ENCODE data around the gene CDCA8. TPM values are rescaled to one million over a fixed set of nuclear protein-coding genes. Genes with fewer than 3 reads are reported as not detected.

Gene CDCA8
- total and polyA plus RNA-seq, 2 of the 8 experiments (the other 6 are each of a cell fraction or from before 2014, with no cell fraction given): 43.9 to 46.2 TPM

DNA sequence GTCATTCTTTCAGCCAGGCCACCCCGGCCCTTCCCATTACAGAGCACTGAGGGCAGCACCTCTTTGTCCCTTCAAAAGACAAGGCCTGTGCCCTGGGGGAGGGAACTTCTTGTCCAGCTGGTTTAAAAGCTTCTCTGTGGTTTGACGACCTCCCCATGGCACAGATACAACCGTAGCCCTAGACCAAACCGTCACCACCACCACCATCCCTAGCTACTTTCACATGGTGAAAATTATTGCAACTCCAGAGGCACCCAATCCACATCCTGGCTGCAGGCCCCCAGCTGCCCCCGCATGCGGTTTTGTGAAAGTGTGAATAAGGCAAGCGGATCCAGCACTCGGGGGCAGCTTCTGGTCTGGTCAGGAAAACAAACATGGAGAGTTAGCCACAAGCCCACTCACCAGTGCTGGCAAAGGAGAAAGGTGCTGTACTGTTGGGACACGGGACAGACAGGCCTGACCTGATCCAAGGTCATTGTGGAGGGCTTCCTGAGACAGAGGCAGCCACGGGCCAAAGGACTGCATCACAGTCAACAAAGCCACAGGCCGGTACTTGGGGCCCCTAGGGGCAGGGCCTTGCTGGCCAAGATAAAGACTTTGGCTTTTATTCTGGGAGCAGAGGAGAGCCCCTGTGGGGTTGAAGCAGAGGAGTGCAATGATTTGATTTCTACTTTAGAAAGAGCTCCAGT, 31.2 kb downstream of the CDCA8 start:
- Histone ChIP-seq H3K9ac (replicated peaks in 1 of 4; ENCODE audit: extremely low read depth in 1 of 4, low read depth in 3 of 4, low read length in 3 of 4) (no peak overlapping the region), H3K4ac (replicated peaks; ENCODE audit: insufficient read length, low read depth, low read length) (no peak overlapping the region), H3K4me3 (ENCODE audit: extremely low read depth in 1 of 4, insufficient read depth in 2 of 4, low read depth in 3 of 4, low read length in 4 of 4) (no peak overlapping the region), H2BK12ac (ENCODE audit: low read depth, low read length) (no peak overlapping the region), H3K23ac (ENCODE audit: insufficient read length) (no peak overlapping the region), H3K27ac (ENCODE audit: low read depth, low read length) (no peak overlapping the region), H2AK5ac (ENCODE audit: low read depth, low read length) (no peak overlapping the region), H4K5ac (ENCODE audit: insufficient read length, low read depth, low read length) (no peak overlapping the region), H3K36me3 (ENCODE audit: control insufficient read depth in 2 of 4, insufficient read depth in 4 of 4, low read length in 3 of 4) (no peaks in the 10 kb centered on the region), H3K56ac (replicated peaks; ENCODE audit: insufficient read length, low read depth, low read length) (no peak overlapping the region), H3K9me3 (ENCODE audit: insufficient read depth in 2 of 2, low read depth in 1 of 2, low read length in 1 of 2) (no peaks in the 10 kb centered on the region), H4K8ac (ENCODE audit: extremely low read depth, insufficient read depth, low read length) (no peak overlapping the region; the same call in 1 of the 2 replicates), H3K27me3 (replicated peaks in 1 of 4; ENCODE audit: control insufficient read depth in 3 of 4, extremely low read depth in 1 of 4, insufficient read depth in 3 of 4, low read length in 3 of 4) (no peaks in the 10 kb centered on the region), H3K79me1 (ENCODE audit: low read depth, low read length) (no peaks in the 10 kb centered on the region), H4K91ac (replicated peaks; ENCODE audit: insufficient read length, low read length) (peak overlapping the region; percentile 8), H2BK5ac (ENCODE audit: low read depth, low read length) (no peak overlapping the region), H2BK15ac (ENCODE audit: low read length) (no peak overlapping the region), H3K4me1 (replicated peaks in 1 of 4; ENCODE audit: control insufficient read depth in 3 of 4, insufficient read depth in 4 of 4, low read length in 3 of 4) (peaks cover 0 to 7% (median 4%) of the 10 kb centered on the region in 4 experiments; a peak in 3 of 7 replicates), H3K23me2 (ENCODE audit: low read depth, low read length) (no peaks in the 10 kb centered on the region), H4K20me1 (replicated peaks in 1 of 2; ENCODE audit: control insufficient read depth in 1 of 2, insufficient read depth in 2 of 2, low read length in 2 of 2) (no peaks in the 10 kb centered on the region), H3K79me2 (ENCODE audit: control insufficient read depth in 1 of 2, insufficient read depth in 2 of 2, low read length in 2 of 2) (no peaks in the 10 kb centered on the region), H3K4me2 (ENCODE audit: insufficient read depth in 1 of 2, low read depth in 2 of 2, low read length in 2 of 2) (no peak overlapping the region), H2BK120ac (replicated peaks; ENCODE audit: low read depth, low read length) (no peak overlapping the region), H2AFZ (ENCODE audit: low read length) (no peak overlapping the region), H3K18ac (ENCODE audit: extremely low read depth, low read length) (no peak overlapping the region), H2BK20ac (ENCODE audit: low read length) (no peak overlapping the region), H3K14ac (ENCODE audit: insufficient read length) (no peak overlapping the region)
- FAIRE-seq (no peak), DNase-seq (ENCODE audit: low read depth in 1 of 2, low spot score in 2 of 2) (no peak)
- 82% methylated on average over 11 of the region's 11 CpGs; no CpG with 5 or more reads in 1 of the 2 experiments for WGBS, 2 experiments (ENCODE audit: extremely low coverage in 1 of 2, insufficient coverage in 1 of 2, insufficient read length in 1 of 2, insufficient replicate concordance in 2 of 2, low coverage in 1 of 2, low lambda C conversion rate in 2 of 2, missing lambda C conversion rate in 1 of 2)
- POLR2A ChIA-PET (ENCODE audit: partially characterized antibody): no interaction called here
- CTCF ChIA-PET (ENCODE audit: partially characterized antibody): interaction anchor here (0.5 to 2.4 kb wide), 3 partner anchors 20 to 101 kb away, joined by 3 to 11 read pairs (median 3); partner anchors contain the start of gene EPHA10
- no peak for TF ChIP-seq NRF1 (IDR thresholded peaks at IDR 0.05; ENCODE audit: low read depth, low read length)
- no peak for TF ChIP-seq CREB1 (IDR thresholded peaks at IDR 0.05)
- TF ChIP-seq KDM1A (IDR thresholded peaks at IDR 0.05; ENCODE audit: borderline replicate concordance, low read length): no peak
- no peak for TF ChIP-seq RNF2 (IDR thresholded peaks at IDR 0.05; ENCODE audit: borderline replicate concordance, low read depth, low read length, missing control alignments, poor library complexity, severe bottlenecking)

All from H1 (cell line).